T-helper 2 cell (primary cell): ENCODE data around the gene LTC4S.
"Not testable (repeated sequence)": the region's sequence is repeated elsewhere in the genome, so short reads cannot be mapped to it uniquely, and the experiment has no call there.

Experiments used
- DNase-seq, 5 experiments: peaks; one replicate each; pipeline versions ENCODE4 v3.0.0 to v3.0.0-alpha.2; 2012 to 2022

Gene LTC4S

GRCh38 chr5:179769796-179770195 is 24.0 kb upstream of the LTC4S start:
- DNase-seq = no peak

- no peak for DNase-seq
Observed at GRCh38 chr5:179771311-179771895, 22.4 kb upstream of the LTC4S start.

GRCh38 chr5:179772351-179772750 is 21.4 kb upstream of the LTC4S start:
- no peak for DNase-seq

- no peak for DNase-seq
Observed at GRCh38 chr5:179773686-179774040, 20.1 kb upstream of the LTC4S start.

- no peak for DNase-seq
Observed at GRCh38 chr5:179774442-179774841, 19.3 kb upstream of the LTC4S start.

- no peak for DNase-seq
Observed at GRCh38 chr5:179776411-179776938, 17.3 kb upstream of the LTC4S start.

- no peak for DNase-seq
Observed at GRCh38 chr5:179777456-179777855, 16.3 kb upstream of the LTC4S start.

GRCh38 chr5:179777909-179778308 is 15.9 kb upstream of the LTC4S start:
- no peak for DNase-seq

GRCh38 chr5:179778591-179778990 is 15.2 kb upstream of the LTC4S start:
- DNase-seq = no peak

GRCh38 chr5:179779826-179780225 is 14.0 kb upstream of the LTC4S start:
- no peak for DNase-seq

- no peak for DNase-seq
Observed at GRCh38 chr5:179780362-179780761, 13.4 kb upstream of the LTC4S start.

- DNase-seq = no peak
Observed at GRCh38 chr5:179781846-179782245, 11.9 kb upstream of the LTC4S start.

- DNase-seq = no peak
Observed at GRCh38 chr5:179783128-179783527, 10.7 kb upstream of the LTC4S start.

GRCh38 chr5:179786861-179787260 is 6.9 kb upstream of the LTC4S start:
- no peak for DNase-seq

GRCh38 chr5:179788193-179788854 is 5.5 kb upstream of the LTC4S start:
- DNase-seq = no peak

- DNase-seq = not testable (repeated sequence)
Observed at GRCh38 chr5:179789278-179789677, 4.5 kb upstream of the LTC4S start.

GRCh38 chr5:179791881-179792611 is 1.7 kb upstream of the LTC4S start:
- DNase-seq = no peak

- no peak for DNase-seq
Observed at GRCh38 chr5:179792612-179793467, 946 bp upstream of the LTC4S start.

- no peak for DNase-seq
Observed at GRCh38 chr5:179794171-179794570, 385 bp downstream of the LTC4S start.

- DNase-seq = no peak
Observed at GRCh38 chr5:179794575-179794974, 789 bp downstream of the LTC4S start.

- DNase-seq = no peak
Observed at GRCh38 chr5:179795049-179795862, 1.5 kb downstream of the LTC4S start.
